ENCODE measurements around the gene GAK. TPM values are rescaled to one million over a fixed set of nuclear protein-coding genes. Genes with fewer than 3 reads are reported as not detected.

The GAK gene
- total RNA-seq, 1 donor from 2014 or later = 89.1 TPM

- Histone ChIP-seq H3K27ac (no peak overlapping the region), H3K27me3 (no peaks in the 10 kb centered on the region), H3K36me3 (peaks cover 0 to 37% of the 10 kb centered on the region in 2 donors), H3K4me1 (peaks cover 17% of the 10 kb centered on the region), H3K4me3 (no peak overlapping the region), H3K9me3 (no peaks in the 10 kb centered on the region)
- intact Hi-C loops (cut with DNase I) = no loop called here
- no peak for DNase-seq (ENCODE audit: extremely low spot score in 2 of 2)
- TF ChIP-seq POLR2A (IDR thresholded peaks at IDR 0.05) (no peak), POLR2AphosphoS5 (IDR thresholded peaks at IDR 0.05; ENCODE audit: insufficient read depth in 1 of 2, low read depth in 1 of 2) (no peak)
- TF ChIP-seq, protein P1, sequence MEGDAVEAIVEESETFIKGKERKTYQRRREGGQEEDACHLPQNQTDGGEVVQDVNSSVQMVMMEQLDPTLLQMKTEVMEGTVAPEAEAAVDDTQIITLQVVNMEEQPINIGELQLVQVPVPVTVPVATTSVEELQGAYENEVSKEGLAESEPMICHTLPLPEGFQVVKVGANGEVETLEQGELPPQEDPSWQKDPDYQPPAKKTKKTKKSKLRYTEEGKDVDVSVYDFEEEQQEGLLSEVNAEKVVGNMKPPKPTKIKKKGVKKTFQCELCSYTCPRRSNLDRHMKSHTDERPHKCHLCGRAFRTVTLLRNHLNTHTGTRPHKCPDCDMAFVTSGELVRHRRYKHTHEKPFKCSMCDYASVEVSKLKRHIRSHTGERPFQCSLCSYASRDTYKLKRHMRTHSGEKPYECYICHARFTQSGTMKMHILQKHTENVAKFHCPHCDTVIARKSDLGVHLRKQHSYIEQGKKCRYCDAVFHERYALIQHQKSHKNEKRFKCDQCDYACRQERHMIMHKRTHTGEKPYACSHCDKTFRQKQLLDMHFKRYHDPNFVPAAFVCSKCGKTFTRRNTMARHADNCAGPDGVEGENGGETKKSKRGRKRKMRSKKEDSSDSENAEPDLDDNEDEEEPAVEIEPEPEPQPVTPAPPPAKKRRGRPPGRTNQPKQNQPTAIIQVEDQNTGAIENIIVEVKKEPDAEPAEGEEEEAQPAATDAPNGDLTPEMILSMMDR (IDR thresholded peaks at IDR 0.05) = no peak
Measured at GRCh38 chr4:958696-959337, 26.7 kb upstream of the GAK start.

DNA sequence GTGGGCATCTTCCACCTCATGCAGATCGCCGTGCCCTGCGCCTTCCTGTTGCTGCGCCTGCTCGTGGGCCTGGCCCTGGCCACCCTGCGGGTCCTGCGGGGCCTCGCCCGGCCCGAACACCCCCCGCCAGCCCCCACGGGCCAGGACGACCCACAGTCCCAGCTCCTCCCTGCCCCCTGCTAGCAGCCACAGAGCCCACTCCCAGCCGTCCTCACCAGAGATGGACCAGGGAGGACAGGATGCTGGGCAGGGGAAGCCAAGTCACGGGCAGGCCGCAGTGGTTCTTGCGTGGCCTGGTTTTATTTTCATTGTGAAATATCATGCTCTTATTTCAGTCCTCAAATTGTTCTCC lies 26.2 kb upstream of the GAK start:
- no peak for TF ChIP-seq POLR2AphosphoS5 (IDR thresholded peaks at IDR 0.05; ENCODE audit: insufficient read depth in 1 of 2, low read depth in 1 of 2)
- TF ChIP-seq, protein P1 (IDR thresholded peaks at IDR 0.05) = no peak
- TF ChIP-seq POLR2A (IDR thresholded peaks at IDR 0.05) = no peak
- peaks cover 15% of the 10 kb centered on the region for H3K4me1 ChIP-seq
- H3K9me3 ChIP-seq = no peaks in the 10 kb centered on the region
- H3K27ac ChIP-seq = no peak overlapping the region
- intact Hi-C loops (cut with DNase I) = no loop called here
- DNase-seq (ENCODE audit: extremely low spot score in 2 of 2) = no peak
- H3K4me3 ChIP-seq = no peak overlapping the region
- H3K27me3 ChIP-seq = no peaks in the 10 kb centered on the region
- H3K36me3 ChIP-seq = peaks cover 0 to 42% of the 10 kb centered on the region in 2 donors

DNA sequence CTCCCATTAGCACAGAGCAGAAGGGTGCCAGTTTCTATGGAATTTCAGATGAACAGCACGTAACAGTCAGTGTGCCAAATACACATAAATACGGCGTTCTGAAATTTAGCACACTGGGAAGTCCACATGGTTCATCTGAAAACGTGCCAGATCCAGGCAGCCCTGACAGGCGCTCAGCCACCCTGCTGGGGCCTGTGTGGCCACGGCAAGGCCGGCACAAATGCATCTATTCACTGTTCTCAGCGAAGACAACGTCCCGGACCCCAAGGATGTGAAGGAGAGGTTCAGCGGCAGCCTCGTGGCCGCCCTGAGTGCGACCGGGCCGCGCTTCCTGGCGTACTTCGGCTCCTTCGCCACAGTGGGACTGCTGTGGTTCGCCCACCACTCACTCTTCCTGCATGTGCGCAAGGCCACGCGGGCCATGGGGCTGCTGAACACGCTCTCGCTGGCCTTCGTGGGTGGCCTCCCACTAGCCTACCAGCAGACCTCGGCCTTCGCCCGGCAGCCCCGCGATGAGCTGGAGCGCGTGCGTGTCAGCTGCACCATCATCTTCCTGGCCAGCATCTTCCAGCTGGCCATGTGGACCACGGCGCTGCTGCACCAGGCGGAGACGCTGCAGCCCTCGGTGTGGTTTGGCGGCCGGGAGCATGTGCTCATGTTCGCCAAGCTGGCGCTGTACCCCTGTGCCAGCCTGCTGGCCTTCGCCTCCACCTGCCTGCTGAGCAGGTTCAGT lies 25.6 kb upstream of the GAK start:
- Histone ChIP-seq H3K36me3 (peaks cover 0 to 38% of the 10 kb centered on the region in 2 donors), H3K4me3 (no peak overlapping the region), H3K27me3 (no peaks in the 10 kb centered on the region), H3K4me1 (peaks cover 10% of the 10 kb centered on the region), H3K9me3 (no peaks in the 10 kb centered on the region), H3K27ac (no peak overlapping the region)
- intact Hi-C loops (cut with DNase I) = no loop called here
- no peak for DNase-seq (ENCODE audit: extremely low spot score in 2 of 2)
- TF ChIP-seq POLR2A (IDR thresholded peaks at IDR 0.05) (no peak), POLR2AphosphoS5 (IDR thresholded peaks at IDR 0.05; ENCODE audit: insufficient read depth in 1 of 2, low read depth in 1 of 2) (no peak)
- TF ChIP-seq, protein P1 (IDR thresholded peaks at IDR 0.05) = no peak

DNA sequence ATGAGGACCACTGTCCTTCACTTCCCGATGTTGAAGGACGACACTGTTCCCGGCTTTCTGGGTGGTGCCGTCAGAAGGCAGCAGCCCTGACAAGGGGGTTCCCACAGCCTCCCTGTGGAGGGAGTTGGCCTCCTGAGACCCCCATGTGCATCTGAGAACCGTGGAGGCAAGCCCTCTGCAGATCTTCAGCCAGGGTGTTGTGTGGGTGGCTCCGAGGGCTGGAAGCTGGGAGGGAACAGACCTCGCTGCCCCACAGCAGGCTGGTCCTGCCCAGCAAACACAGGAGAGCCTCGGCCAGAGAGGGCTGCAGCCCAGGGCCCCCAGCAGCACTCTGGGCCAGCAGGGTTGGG lies 25.1 kb upstream of the GAK start:
- Histone ChIP-seq H3K27me3 (no peaks in the 10 kb centered on the region), H3K9me3 (no peaks in the 10 kb centered on the region), H3K4me1 (peaks cover 5% of the 10 kb centered on the region), H3K4me3 (no peak overlapping the region), H3K27ac (no peak overlapping the region), H3K36me3 (peaks cover 0 to 33% of the 10 kb centered on the region in 2 donors)
- TF ChIP-seq POLR2A (IDR thresholded peaks at IDR 0.05) (no peak), POLR2AphosphoS5 (IDR thresholded peaks at IDR 0.05; ENCODE audit: insufficient read depth in 1 of 2, low read depth in 1 of 2) (no peak)
- TF ChIP-seq, protein P1 (IDR thresholded peaks at IDR 0.05) = no peak
- intact Hi-C loops (cut with DNase I) = no loop called here
- DNase-seq (ENCODE audit: extremely low spot score in 2 of 2) = no peak

All from vagina (tissue), 2 donors.